HG02870 (cell line): ENCODE results near the gene DCN.
"Not testable (repeated sequence)": the region's sequence is repeated elsewhere in the genome, so short reads cannot be mapped to it uniquely, and the experiment has no call there.

Source experiments
- ATAC-seq: cut with Tn5 transposase; IDR thresholded peaks from one replicate; pipeline ENCODE4 v1.9.1; 2021; ENCODE audit warnings: mild to moderate bottlenecking, moderate library complexity; ENCODE audit not compliant: unreplicated experiment

DCN gene

GRCh38 chr12:91182636-91183455 lies at the start of gene DCN:
TSS of gene DCN (minus strand) at chr12:91182817. CDS start at chr12:91178552, 4,265 bp downstream.
- no peak for ATAC-seq

- ATAC-seq = no peak
These were observed 48.2 kb upstream of the DCN start for GRCh38 chr12:91230841-91231240.

GRCh38 chr12:91226951-91227350 lies 44.3 kb upstream of the DCN start:
- no peak for ATAC-seq

GRCh38 chr12:91225316-91225715 lies 42.7 kb upstream of the DCN start:
- ATAC-seq = no peak

- ATAC-seq = no peak
These were observed 41.8 kb upstream of the DCN start for GRCh38 chr12:91224401-91224800.

GRCh38 chr12:91222746-91223145 lies 40.1 kb upstream of the DCN start:
- ATAC-seq = no peak

GRCh38 chr12:91219919-91220318 lies 37.3 kb upstream of the DCN start:
- ATAC-seq = no peak

GRCh38 chr12:91219511-91219910 lies 36.9 kb upstream of the DCN start:
- ATAC-seq = no peak

GRCh38 chr12:91216871-91217270 lies 34.3 kb upstream of the DCN start:
- ATAC-seq = no peak

- no peak for ATAC-seq
These were observed 33.4 kb upstream of the DCN start for GRCh38 chr12:91215940-91216454.

- ATAC-seq = no peak
These were observed 29.2 kb upstream of the DCN start for GRCh38 chr12:91211866-91212265.

GRCh38 chr12:91210618-91211017 lies 28.0 kb upstream of the DCN start:
- ATAC-seq = no peak

GRCh38 chr12:91210144-91210543 lies 27.5 kb upstream of the DCN start:
- ATAC-seq = no peak

- not testable (repeated sequence) for ATAC-seq
These were observed 24.7 kb upstream of the DCN start for GRCh38 chr12:91207301-91207700.

GRCh38 chr12:91205811-91206210 lies 23.2 kb upstream of the DCN start:
- ATAC-seq = no peak

GRCh38 chr12:91204421-91204820 lies 21.8 kb upstream of the DCN start:
- no peak for ATAC-seq

- ATAC-seq = no peak
These were observed 21.0 kb upstream of the DCN start for GRCh38 chr12:91203610-91204009.

- no peak for ATAC-seq
These were observed 19.8 kb upstream of the DCN start for GRCh38 chr12:91202390-91202789.

- no peak for ATAC-seq
These were observed 13.8 kb upstream of the DCN start for GRCh38 chr12:91196436-91196835.

- ATAC-seq = no peak
These were observed 11.9 kb upstream of the DCN start for GRCh38 chr12:91194500-91194899.

- ATAC-seq = no peak
These were observed 9.0 kb upstream of the DCN start for GRCh38 chr12:91191513-91192111.

- no peak for ATAC-seq
These were observed 6.9 kb upstream of the DCN start for GRCh38 chr12:91189516-91189915.
